Transverse colon (tissue), 4 donors: ENCODE data around the gene UPK3BL2.
"Not testable (repeated sequence)": the region's sequence is repeated elsewhere in the genome, so short reads cannot be mapped to it uniquely, and the experiment has no call there.

ENCODE experiments used
- CTCF ChIP-seq, 5 experiments: fragments of 200-600 bp in 3 of 5; fragments of 450-650 bp in 2 of 5; sonication (generic) in 3 of 5; IDR thresholded peaks; 1 replicate in 2 of 5; 2 replicates in 3 of 5; pipeline ENCODE4 v1.5.1; 2016 to 2017; ENCODE audit warnings: antibody characterized with exemption in 5 of 5, inconsistent platforms in 3 of 5, mild to moderate bottlenecking in 2 of 5, moderate library complexity in 1 of 5
- EP300 ChIP-seq: sonication (generic); formaldehyde crosslinking; IDR thresholded peaks from one replicate; pipeline ENCODE4 v1.6.1; 2017; ENCODE audit warnings: antibody characterized with exemption, low read depth
- POLR2A ChIP-seq: fragments of 450-650 bp; IDR thresholded peaks from one replicate; pipeline ENCODE4 v1.6.1; 2016; ENCODE audit warnings: antibody characterized with exemption, mild to moderate bottlenecking, moderate library complexity
- POLR2AphosphoS5 ChIP-seq, 3 donors: sonication (generic); formaldehyde crosslinking; IDR thresholded peaks; one replicate each; pipeline ENCODE4 v1.6.1; 2016; ENCODE audit warnings: antibody characterized with exemption in 3 of 3

GRCh38 chr7:102535062-102535615 lies 8.4 kb downstream of the UPK3BL2 start:
- TF ChIP-seq POLR2A; CTCF (IDR thresholded peaks at IDR 0.05); EP300; POLR2AphosphoS5 (IDR thresholded peaks at IDR 0.05): not testable (repeated sequence)
